GM12878 (cell line): ENCODE measurements around the gene PPP1R27. TPM values are rescaled to one million over a fixed set of nuclear protein-coding genes. Genes with fewer than 3 reads are reported as not detected.

Experiments used
- ATAC-seq: fragments of 200-7000 bp; cut with Tn5 transposase; 3 replicates; pipeline ENCODE4 v1.9.1; 2020; ENCODE audit warnings: mild to moderate bottlenecking, moderate library complexity
- BruUV-seq: library from RNA; stranded (reverse); fragments of 400-500 nt; replicated peaks from 2 replicates; lab custom pipeline; 2021; lab: Mats Ljungman, UMichigan
- CTCF ChIA-PET: fragments of 300-600 bp; sonication (Branson Sonifier 250); formaldehyde crosslinking; extraction: SDS; loops from one replicate; lab custom pipeline; 2021; ENCODE audit warnings: inconsistent platforms; lab: Yijun Ruan, JAX
- POLR2A ChIA-PET: fragments of 350-600 bp; formaldehyde crosslinking; extraction: SDS; loops from one replicate; lab custom pipeline; 2021; ENCODE audit warnings: inconsistent platforms; lab: Charles Lee
- RAD21 ChIA-PET: fragments of 300-600 bp; sonication (Branson Sonifier 250); formaldehyde crosslinking; loops from one replicate; lab custom pipeline; 2023; ENCODE audit warnings: antibody characterized with exemption; ENCODE audit not compliant: unreplicated experiment; lab: Charles Lee
- SMC1A ChIA-PET: fragments of 300-600 bp; sonication (Branson Sonifier 250); formaldehyde crosslinking; loops from one replicate; lab custom pipeline; 2023; ENCODE audit not compliant: unreplicated experiment, uncharacterized antibody; lab: Charles Lee
- DNase-seq: peaks from one replicate; pipeline ENCODE4 v3.0.0-alpha.2; 2011; ENCODE audit warnings: low read depth, low spot score
- FAIRE-seq: peaks from 3 replicates; lab custom pipeline; 2011; peaks lifted over from hg19 to GRCh38; lab: Jason Lieb, UNC
- H2AFZ ChIP-seq: 2 replicates; pipeline ENCODE4 v1.6.0; 2011; ENCODE audit warnings: low read depth, low read length, control low read depth; ENCODE audit not compliant: control insufficient read depth
- H3K27ac ChIP-seq: 2 replicates; pipeline ENCODE4 v1.5.1; 2011; ENCODE audit warnings: control low read depth; ENCODE audit not compliant: control insufficient read depth, insufficient read depth
- H3K27me3 ChIP-seq, 2 experiments: replicated peaks in 1 of 2; 2 replicates each; pipeline versions ENCODE4 v1.6.0 to v1.6.1; 2011; ENCODE audit warnings: low read length in 1 of 2; ENCODE audit not compliant: control insufficient read depth in 2 of 2, insufficient read depth in 2 of 2
- H3K36me3 ChIP-seq, 2 experiments: 2 replicates each; pipeline ENCODE4 v1.5.1; 2011; ENCODE audit warnings: low read length in 1 of 2; ENCODE audit not compliant: control insufficient read depth in 2 of 2, insufficient read depth in 2 of 2
- H3K4me1 ChIP-seq: 2 replicates; pipeline ENCODE4 v1.6.1; 2011; ENCODE audit warnings: mild to moderate bottlenecking, low read length, moderate library complexity, mixed read lengths; ENCODE audit not compliant: control insufficient read depth, insufficient read depth
- H3K4me2 ChIP-seq: 2 replicates; pipeline ENCODE4 v1.6.0; 2011; ENCODE audit warnings: control low read depth; ENCODE audit not compliant: control insufficient read depth, insufficient read depth
- H3K4me3 ChIP-seq: fragments of 200-600 bp; sonication (generic); 2 replicates; pipeline ENCODE4 v1.5.1; 2016
- H3K79me2 ChIP-seq: 2 replicates; pipeline ENCODE4 v1.6.0; 2011; ENCODE audit warnings: low read length; ENCODE audit not compliant: control insufficient read depth, insufficient read depth
- H3K9ac ChIP-seq: 2 replicates; pipeline ENCODE4 v1.8.0; 2011; ENCODE audit warnings: low read length, control low read depth, mixed read lengths; ENCODE audit not compliant: control insufficient read depth, insufficient read depth
- H3K9me3 ChIP-seq: replicated peaks from 3 replicates; pipeline ENCODE4 v1.5.1; 2011; ENCODE audit warnings: mild to moderate bottlenecking, low read length; ENCODE audit not compliant: control insufficient read depth, insufficient read depth
- H4K20me1 ChIP-seq: 2 replicates; pipeline ENCODE4 v1.6.0; 2011; ENCODE audit not compliant: control insufficient read depth, insufficient read depth
- CBX3 ChIP-seq: fragments of 200-600 bp; sonication (generic); IDR thresholded peaks from 2 replicates; pipeline ENCODE4 v1.6.1; 2016; ENCODE audit warnings: low read depth, borderline replicate concordance
- CHD4 ChIP-seq: fragments of 200-600 bp; sonication (generic); IDR thresholded peaks from 2 replicates; pipeline ENCODE4 v1.6.1; 2016; ENCODE audit warnings: mild to moderate bottlenecking
- E2F8 ChIP-seq: fragments of 450-650 bp; IDR thresholded peaks from 2 replicates; pipeline ENCODE4 v1.6.1; 2018; ENCODE audit warnings: mild to moderate bottlenecking, low read depth, moderate library complexity; ENCODE audit not compliant: partially characterized antibody
- FOXM1 ChIP-seq: IDR thresholded peaks from 2 replicates; pipeline ENCODE4 v1.6.1; 2012; ENCODE audit warnings: low read depth, mild to moderate bottlenecking, inconsistent platforms, low read length, moderate library complexity
- HCFC1 ChIP-seq: fragments of 150-350 bp; IDR thresholded peaks from 2 replicates; pipeline ENCODE4 v1.6.1; 2014; ENCODE audit warnings: low read length
- IKZF1 ChIP-seq: fragments of 450-650 bp; conservative IDR thresholded peaks from 2 replicates; pipeline ENCODE4 v1.6.1; 2017; ENCODE audit warnings: antibody characterized with exemption, mild to moderate bottlenecking
- IKZF2 ChIP-seq, 2 experiments: fragments of 450-650 bp; IDR thresholded peaks; 2 replicates each; pipeline ENCODE4 v1.6.1; 2017; ENCODE audit warnings: mild to moderate bottlenecking in 2 of 2, moderate library complexity in 2 of 2
- IRF3 ChIP-seq: fragments of 450-650 bp; IDR thresholded peaks from 2 replicates; pipeline ENCODE4 v1.6.1; 2014; ENCODE audit warnings: mild to moderate bottlenecking
- MAX ChIP-seq: IDR thresholded peaks from 2 replicates; pipeline ENCODE4 v1.6.1; 2012; ENCODE audit warnings: low read depth, low read length, improper control_type of control experiment
- NR2C2 ChIP-seq: IDR thresholded peaks from 2 replicates; pipeline ENCODE4 v1.6.1; 2011; ENCODE audit warnings: borderline replicate concordance, low read depth; ENCODE audit not compliant: control insufficient read depth, insufficient read length
- POLR2A ChIP-seq: IDR thresholded peaks from 2 replicates; pipeline ENCODE4 v1.6.1; 2011; ENCODE audit warnings: low read depth, mild to moderate bottlenecking, low read length
- POLR2AphosphoS5 ChIP-seq: IDR thresholded peaks from 2 replicates; pipeline ENCODE4 v1.6.1; 2011; ENCODE audit warnings: mild to moderate bottlenecking, low read length, inconsistent platforms
- SMC3 ChIP-seq: IDR thresholded peaks from 2 replicates; pipeline ENCODE4 v1.6.1; 2011; ENCODE audit warnings: low read length, improper control_type of control experiment, borderline replicate concordance
- SRF ChIP-seq, 2 experiments: IDR thresholded peaks; 2 replicates each; pipeline ENCODE4 v1.6.1; 2011; ENCODE audit warnings: low read depth in 2 of 2, low read length in 2 of 2, mild to moderate bottlenecking in 1 of 2, moderate library complexity in 1 of 2
- ZNF207 ChIP-seq: fragments of 450-650 bp; IDR thresholded peaks from 2 replicates; pipeline ENCODE4 v1.6.1; 2014; ENCODE audit warnings: antibody characterized with exemption, mild to moderate bottlenecking, borderline replicate concordance
- ZNF274 ChIP-seq: IDR thresholded peaks from one replicate; pipeline ENCODE4 v1.8.0; 2011; ENCODE audit not compliant: insufficient read length, insufficient read depth
- WGBS: methylation state at CpG from one replicate; pipeline ENCODE4 v1.1.6; 2016; ENCODE audit warnings: low lambda C conversion rate; ENCODE audit not compliant: insufficient replicate concordance, insufficient coverage; ENCODE audit errors: missing lambda C conversion rate; 5-methylcytosine and 5-hydroxymethylcytosine counted together
- in situ Hi-C: fragments of 300-500 bp; cut with MboI; formaldehyde crosslinking; loops from 9 replicates; pipeline ENCODE4 v1.14.3; 2018; ENCODE audit warnings: mixed read lengths
- intact Hi-C: fragments of 100-400 bp; cut with micrococcal nuclease; formaldehyde crosslinking; loops from one replicate; pipeline ENCODE4 v1.14.2; 2022; ENCODE audit not compliant: unreplicated experiment
- polyA plus RNA-seq, 11 experiments: library from polyadenylated mRNA; depleted of rRNA in 4 of 11; unstranded in 6 of 11; stranded (reverse) in 5 of 11; fragments of >200 nt; fragmentation: Nextera tagmentation in 4 of 11; fragmentation: Illumina TruSeq in 1 of 11; extraction: Ambion mirVana in 4 of 11; extraction: Trizol in 1 of 11; gene quantifications; 1 replicate in 1 of 11; 2 replicates in 10 of 11; pipeline versions ENCODE4 v1.2.1 to v1.2.3, GENCODE V29; 2011 to 2016; ENCODE audit warnings: inconsistent platforms in 2 of 11, missing spikeins in 2 of 11, low read depth in 1 of 11
- total RNA-seq, 4 experiments: library from RNA; depleted of rRNA in 3 of 4; stranded (reverse); fragments of >200 nt in 3 of 4; fragmentation: Illumina TruSeq in 1 of 4; extraction: Trizol in 1 of 4; gene quantifications; 2 replicates each; pipeline versions ENCODE4 v1.2.1 to v1.2.3, GENCODE V29; 2013 to 2021

PPP1R27 gene
- total and polyA plus RNA-seq, 10 of the 15 experiments (the other 5 are each of a cell fraction or from before 2014, with no cell fraction given), result 0.17 to 1.6 (median 0.49) TPM; not detected in 3

- ChIA-PET CTCF (no interaction called here), SMC1A (no interaction called here), RAD21 (no interaction called here), POLR2A (no interaction called here)
- H3K9me3 ChIP-seq, result no peaks in the 10 kb centered on the region
- in situ Hi-C loops (no loop called here), intact Hi-C loops (no loop called here)
- H3K79me2 ChIP-seq, result no peaks in the 10 kb centered on the region
- no peaks in the 10 kb centered on the region for H3K27me3 ChIP-seq
- H3K9ac ChIP-seq, result no peak overlapping the region
- no peak overlapping the region for H2AFZ ChIP-seq
- no peak for TF ChIP-seq SMC3
- TF ChIP-seq E2F8, result no peak
- no peak for TF ChIP-seq ZNF274
- no peak for TF ChIP-seq POLR2AphosphoS5
- no peak for TF ChIP-seq HCFC1
- no peak for TF ChIP-seq POLR2A
- TF ChIP-seq CBX3, result no peak
- no peak for TF ChIP-seq IRF3
- no peak for TF ChIP-seq IKZF2 (IDR thresholded peaks at IDR 0.05)
- TF ChIP-seq IKZF1, result no peak
- TF ChIP-seq SRF (IDR thresholded peaks at IDR 0.05; ENCODE audit: low read depth in 2 of 2, low read length in 2 of 2), result no peak
- TF ChIP-seq NR2C2, result no peak
- TF ChIP-seq ZNF207, result no peak
- TF ChIP-seq MAX, result no peak
- no peak for TF ChIP-seq CHD4
- no peak for TF ChIP-seq FOXM1
- 54% methylated on average over 15 of the region's 15 CpGs for WGBS
- H3K4me1 ChIP-seq, result no peaks in the 10 kb centered on the region
- H3K4me3 ChIP-seq, result no peak overlapping the region
- no peaks in the 10 kb centered on the region for H3K36me3 ChIP-seq
- no peaks in the 10 kb centered on the region for H4K20me1 ChIP-seq
- FAIRE-seq, result no peak
- H3K27ac ChIP-seq, result no peak overlapping the region
- no peak overlapping the region for H3K4me2 ChIP-seq
- no TSS peak for BruUV-seq
- no peak for DNase-seq
- ATAC-seq, result no peak
These were observed 21.5 kb downstream of the PPP1R27 start for GRCh38 chr17:81813371-81813684.
